Peyer's patch (tissue), 4 donors: ENCODE measurements around the gene CTPS2. TPM values are rescaled to one million over a fixed set of nuclear protein-coding genes. Genes with fewer than 3 reads are reported as not detected.

Source experiments
- DNase-seq, 3 donors: peaks; one replicate each; pipeline ENCODE4 v3.0.0-alpha.2; 2017 to 2019
- H3K27ac ChIP-seq, 4 donors: fragments of 200-600 bp; sonication (generic); one replicate each; pipeline ENCODE4 v1.5.1; 2016 to 2019
- H3K27me3 ChIP-seq, 2 donors: fragments of 200-600 bp; sonication (generic); one replicate each; pipeline ENCODE4 v1.5.1; 2019
- H3K36me3 ChIP-seq, 3 donors: fragments of 200-600 bp; sonication (generic); one replicate each; pipeline ENCODE4 v1.5.1; 2016 to 2019
- H3K4me1 ChIP-seq, 4 donors: fragments of 200-600 bp; sonication (generic); one replicate each; pipeline ENCODE4 v1.5.1; 2016 to 2019
- H3K4me3 ChIP-seq, 4 donors: fragments of 200-600 bp; sonication (generic); 1 replicate in 3 of 4; 2 replicates in 1 of 4; pipeline ENCODE4 v1.5.1; 2016 to 2019; ENCODE audit warnings: mild to moderate bottlenecking in 1 of 4
- H3K9me3 ChIP-seq, 4 donors: fragments of 200-600 bp; sonication (generic); one replicate each; pipeline ENCODE4 v1.5.1; 2016 to 2019; ENCODE audit warnings: mild to moderate bottlenecking in 1 of 4
- CTCF ChIP-seq, 6 experiments: fragments of 450-650 bp in 4 of 6; fragments of 200-600 bp in 2 of 6; sonication (generic) in 1 of 6; IDR thresholded peaks; one replicate each; pipeline ENCODE4 v1.5.1; 2017 to 2019; ENCODE audit warnings: antibody characterized with exemption in 6 of 6, mild to moderate bottlenecking in 3 of 6, moderate library complexity in 1 of 6
- POLR2A ChIP-seq, 2 donors: fragments of 450-650 bp; IDR thresholded peaks; one replicate each; pipeline ENCODE4 v1.5.1; 2017; ENCODE audit warnings: antibody characterized with exemption in 2 of 2, mild to moderate bottlenecking in 2 of 2, moderate library complexity in 2 of 2
- total RNA-seq, 4 donors: library from RNA; depleted of rRNA; stranded (reverse); fragments of >200 nt; gene quantifications; one replicate each; pipeline ENCODE4 v1.1.0, GENCODE V29; 2016

Gene CTPS2
- total RNA-seq, 4 donors from 2014 or later, result 16.5 to 35.1 (median 23.9) TPM

- Histone ChIP-seq H3K36me3 (no peaks in the 10 kb centered on the region), H3K9me3 (no peaks in the 10 kb centered on the region), H3K4me1 (no peaks in the 10 kb centered on the region), H3K27ac (no peak overlapping the region), H3K27me3 (no peaks in the 10 kb centered on the region), H3K4me3 (peak overlapping the region in 1 of 4 donors; percentile 9)
- no peak for TF ChIP-seq POLR2A (IDR thresholded peaks at IDR 0.05)
- TF ChIP-seq CTCF (IDR thresholded peaks at IDR 0.05), result no peak
- DNase-seq, result no peak
These were observed 61.0 kb downstream of the CTPS2 start for GRCh38 chrX:16651391-16652024.

- DNase-seq, result no peak
- Histone ChIP-seq H3K36me3 (no peaks in the 10 kb centered on the region), H3K27ac (no peak within 1 kb of the TSS), H3K27me3 (no peaks in the 10 kb centered on the region), H3K4me3 (no peak within 1 kb of the TSS), H3K4me1 (no peaks in the 10 kb centered on the region), H3K9me3 (no peaks in the 10 kb centered on the region)
- TF ChIP-seq POLR2A (IDR thresholded peaks at IDR 0.05), result no peak
- no peak for TF ChIP-seq CTCF (IDR thresholded peaks at IDR 0.05)
These were observed 62.6 kb downstream of the CTPS2 start, which contains the start of gene S100G for GRCh38 chrX:16649858-16650257. S100G (plus strand) TSS chrX:16650158; CDS start chrX:16651007, 849 bp downstream.

- H3K27ac ChIP-seq, result peak overlapping the region in 2 of 4 donors; percentile 35 to 63
- no peaks in the 10 kb centered on the region for H3K27me3 ChIP-seq
- H3K4me1 ChIP-seq, result no peaks in the 10 kb centered on the region
- no peaks in the 10 kb centered on the region for H3K36me3 ChIP-seq
- no peak for TF ChIP-seq POLR2A (IDR thresholded peaks at IDR 0.05)
- no peak for TF ChIP-seq CTCF (IDR thresholded peaks at IDR 0.05)
- no peaks in the 10 kb centered on the region for H3K9me3 ChIP-seq
- DNase-seq, result no peak
- no peak overlapping the region for H3K4me3 ChIP-seq
These were observed 65.9 kb downstream of the CTPS2 start for GRCh38 chrX:16646366-16647138.

GRCh38 chrX:16643176-16643575 is 69.3 kb downstream of the CTPS2 start:
- Histone ChIP-seq H3K9me3 (no peaks in the 10 kb centered on the region), H3K4me3 (no peak overlapping the region), H3K27ac (no peak overlapping the region), H3K4me1 (no peaks in the 10 kb centered on the region), H3K27me3 (no peaks in the 10 kb centered on the region), H3K36me3 (no peaks in the 10 kb centered on the region)
- no peak for DNase-seq
- TF ChIP-seq CTCF (IDR thresholded peaks at IDR 0.05) (no peak), POLR2A (IDR thresholded peaks at IDR 0.05) (no peak)

GRCh38 chrX:16640823-16641222 is 71.6 kb downstream of the CTPS2 start:
- no peaks in the 10 kb centered on the region for H3K36me3 ChIP-seq
- TF ChIP-seq CTCF (IDR thresholded peaks at IDR 0.05) (no peak), POLR2A (IDR thresholded peaks at IDR 0.05) (no peak)
- H3K9me3 ChIP-seq, result no peaks in the 10 kb centered on the region
- no peak for DNase-seq
- H3K27me3 ChIP-seq, result no peaks in the 10 kb centered on the region
- no peak overlapping the region for H3K4me3 ChIP-seq
- peak overlapping the region in 1 of 4 donors; percentile 22 for H3K27ac ChIP-seq
- no peaks in the 10 kb centered on the region for H3K4me1 ChIP-seq
